Forelimb muscle (tissue), 1 donor: ENCODE data around the gene ARHGAP29. TPM values are rescaled to one million over a fixed set of nuclear protein-coding genes. Genes with fewer than 3 reads are reported as not detected.

ENCODE experiments used
- DNase-seq: peaks from one replicate; pipeline ENCODE4 v3.0.0-alpha.2; 2013; ENCODE audit warnings: low read depth
- polyA plus RNA-seq: library from polyadenylated mRNA; unstranded; fragments of 120-200 nt; gene quantifications from one replicate; pipeline ENCODE4 v1.2.1, GENCODE V29; 2013; ENCODE audit not compliant: insufficient read length

The ARHGAP29 gene
- polyA plus RNA-seq, 1 donor: 36.2 TPM

DNA sequence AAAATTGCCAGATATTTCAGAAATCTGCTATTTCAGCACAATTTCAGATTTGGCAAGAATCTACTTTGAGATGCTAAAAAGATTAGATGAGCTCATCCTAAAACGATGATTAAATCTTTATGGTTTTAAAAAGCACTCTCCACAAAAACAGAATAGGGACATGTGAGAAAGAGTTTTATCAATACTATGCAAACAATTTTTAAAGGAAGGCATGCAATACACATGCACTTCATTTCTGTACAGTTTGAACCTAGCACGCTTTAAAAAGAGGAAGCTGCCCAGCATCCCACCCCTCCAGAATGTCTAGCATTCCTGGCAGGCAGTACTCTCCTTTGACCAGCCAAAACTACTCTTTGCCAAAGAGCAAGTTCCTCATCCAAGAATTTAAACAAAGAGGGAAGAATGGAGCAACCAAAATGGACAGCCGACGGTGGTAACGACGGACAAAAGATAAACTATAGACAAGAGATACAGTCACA is 1.3 kb downstream of the ARHGAP29 start:
- DNase-seq: no peak

DNA sequence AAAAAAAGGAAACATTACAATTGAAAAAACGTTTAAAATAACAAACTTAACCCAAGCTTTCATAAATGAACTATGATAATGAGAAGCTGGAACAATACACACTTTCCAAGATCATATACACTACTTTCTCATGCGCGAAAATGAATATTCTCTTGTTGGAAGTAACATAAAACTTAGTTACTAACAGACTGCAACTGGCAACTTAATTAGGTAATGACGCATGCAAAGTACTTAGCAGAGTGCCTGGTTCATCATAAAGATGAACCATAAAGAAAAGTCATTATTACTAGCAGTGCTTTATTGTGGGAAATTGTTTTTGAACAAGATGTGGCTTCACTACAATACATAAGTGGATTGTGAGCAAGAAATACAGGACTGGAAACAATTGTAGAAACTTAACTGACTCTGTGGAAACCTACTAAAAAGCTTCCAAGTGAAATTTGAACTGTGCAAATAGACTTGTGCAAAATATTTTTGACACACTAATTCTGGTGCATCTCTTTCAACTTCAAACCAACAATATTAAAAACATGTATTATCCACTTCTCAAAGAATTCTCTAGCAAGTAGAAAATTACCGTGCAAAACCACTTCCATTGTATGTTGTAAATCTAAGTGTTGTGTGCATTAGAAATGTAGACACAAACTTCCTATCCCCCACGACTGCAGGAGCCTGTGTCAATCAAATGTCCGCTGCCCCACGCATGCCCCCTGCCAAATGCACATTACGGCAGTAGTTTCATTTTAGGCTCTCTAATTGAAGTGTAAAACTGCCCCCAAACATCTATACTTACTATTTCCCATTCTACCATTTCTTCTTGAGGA is 2.0 kb downstream of the ARHGAP29 start:
- DNase-seq: no peak

DNA sequence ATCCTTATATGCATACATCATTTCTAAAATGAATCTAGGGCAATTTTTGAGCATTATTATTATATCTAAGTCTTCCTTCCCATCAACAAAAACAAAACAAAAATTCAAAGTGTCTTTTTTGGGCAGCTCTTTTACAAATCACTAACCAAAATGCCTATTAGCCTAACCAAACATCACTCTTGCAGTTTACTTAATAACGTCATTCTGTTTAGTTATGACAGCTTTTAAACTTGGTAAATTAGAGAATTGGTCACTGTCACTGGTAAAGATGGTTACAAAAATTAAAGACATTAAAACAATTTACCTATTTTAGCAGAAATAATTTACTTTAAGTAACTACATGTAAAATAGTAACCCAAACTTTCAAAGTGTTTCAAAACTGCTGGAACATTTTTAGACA is 2.8 kb downstream of the ARHGAP29 start:
- no peak for DNase-seq

DNA sequence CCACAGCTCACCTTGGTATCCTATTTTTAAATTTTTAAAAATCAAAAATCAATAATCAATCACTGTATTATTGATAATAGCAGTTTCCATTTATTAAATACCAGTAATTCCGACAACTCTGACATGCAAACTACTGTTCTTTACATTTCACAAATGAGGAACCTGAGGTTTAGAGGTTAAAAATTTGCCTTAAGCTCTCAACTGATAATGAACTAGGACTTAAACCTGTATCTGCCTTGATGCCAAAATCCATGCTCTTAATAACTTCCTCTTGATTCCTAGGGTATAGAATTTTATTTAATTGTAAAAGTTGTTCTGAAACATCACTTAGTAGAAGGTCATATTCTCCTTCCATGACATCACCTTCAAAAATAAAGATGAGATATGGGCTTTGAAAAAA is 5.6 kb downstream of the ARHGAP29 start:
- DNase-seq: no peak

DNA sequence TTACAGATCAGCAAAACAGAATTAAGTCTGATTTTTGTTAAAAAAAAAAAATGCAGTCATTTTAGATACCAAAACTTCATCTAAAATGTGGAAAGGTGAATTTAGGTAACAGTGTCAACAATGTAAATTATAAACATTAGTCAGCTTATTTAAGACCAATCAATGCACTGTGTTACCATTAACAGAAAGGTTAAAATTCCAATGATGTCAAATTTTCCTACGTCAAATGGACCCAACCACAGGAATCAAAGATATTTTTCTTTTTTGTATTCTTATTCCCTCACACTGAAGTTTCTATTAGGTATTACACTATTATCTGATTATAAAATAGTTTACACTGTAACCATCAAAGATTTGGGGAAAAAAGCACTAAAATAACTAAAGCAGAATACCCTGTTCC is 6.5 kb downstream of the ARHGAP29 start:
- DNase-seq: no peak

DNA sequence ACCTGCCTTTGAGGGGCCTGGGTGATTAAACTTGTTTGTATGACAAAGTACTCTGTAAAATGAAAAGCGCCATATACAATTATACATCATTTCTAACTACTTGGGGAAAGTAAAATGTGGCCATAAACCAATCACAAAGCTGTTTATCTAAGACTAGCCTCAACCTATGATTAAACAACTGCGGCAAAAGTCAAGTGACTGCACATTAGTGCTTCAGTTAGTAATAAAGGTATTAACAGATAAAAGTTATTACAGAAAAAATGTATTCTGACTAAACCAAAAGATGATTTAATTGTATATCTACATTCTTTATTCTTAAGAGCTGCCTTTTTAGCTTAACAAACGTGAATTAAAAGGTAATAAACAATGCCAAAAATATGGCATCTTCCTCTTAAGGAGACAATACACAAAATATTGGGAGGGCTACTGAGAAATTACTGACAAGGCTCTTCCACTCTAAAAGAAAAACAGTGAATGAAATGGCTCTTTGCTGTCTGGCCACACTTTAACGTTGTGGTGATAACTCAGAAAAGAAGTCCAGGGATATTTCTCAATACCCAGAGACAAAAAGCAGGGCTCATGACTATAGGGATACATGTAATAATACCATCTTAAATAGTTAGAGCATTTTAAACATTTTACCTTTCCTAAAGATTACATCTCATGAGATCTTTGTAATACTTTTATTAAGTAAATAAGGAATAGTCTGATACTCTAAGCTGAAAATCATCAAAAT is 8.6 kb downstream of the ARHGAP29 start:
- DNase-seq: no peak

DNA sequence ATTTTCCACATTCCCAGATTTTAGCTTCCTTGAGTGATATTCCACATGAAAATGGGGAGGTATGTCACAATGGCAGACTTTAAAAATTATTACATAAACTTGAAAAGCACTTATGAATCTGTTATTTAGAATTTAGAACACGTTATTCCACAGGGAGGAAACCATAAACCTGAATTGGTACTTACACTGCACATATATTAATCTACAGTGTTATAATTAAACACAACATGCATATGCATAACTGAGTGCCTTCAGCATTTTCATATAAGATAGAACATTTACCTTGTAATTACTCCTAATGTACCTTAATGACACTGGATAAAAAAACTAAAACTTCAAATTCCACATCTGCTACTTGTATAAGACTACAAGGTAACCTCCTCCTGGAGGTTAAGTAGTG is 9.8 kb downstream of the ARHGAP29 start:
- no peak for DNase-seq

DNA sequence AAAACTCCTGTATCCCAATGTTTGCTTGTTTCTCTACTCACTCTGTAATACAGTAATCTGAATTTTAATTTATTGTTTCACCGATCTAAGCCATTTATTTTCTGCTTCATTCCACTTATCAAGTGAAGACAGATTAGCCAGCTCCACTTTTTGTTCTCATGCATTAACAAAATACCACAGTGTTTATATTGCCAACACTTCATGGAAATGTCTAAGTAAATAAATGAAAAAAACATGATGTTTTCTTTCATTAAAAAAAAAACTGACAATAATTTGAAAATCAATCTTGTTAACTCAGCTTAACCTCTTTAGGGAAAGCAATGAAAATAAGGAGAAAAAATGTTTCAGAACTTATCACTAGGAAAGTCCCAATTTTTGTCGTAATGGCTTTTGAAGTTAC is 11.5 kb downstream of the ARHGAP29 start:
- no peak for DNase-seq

DNA sequence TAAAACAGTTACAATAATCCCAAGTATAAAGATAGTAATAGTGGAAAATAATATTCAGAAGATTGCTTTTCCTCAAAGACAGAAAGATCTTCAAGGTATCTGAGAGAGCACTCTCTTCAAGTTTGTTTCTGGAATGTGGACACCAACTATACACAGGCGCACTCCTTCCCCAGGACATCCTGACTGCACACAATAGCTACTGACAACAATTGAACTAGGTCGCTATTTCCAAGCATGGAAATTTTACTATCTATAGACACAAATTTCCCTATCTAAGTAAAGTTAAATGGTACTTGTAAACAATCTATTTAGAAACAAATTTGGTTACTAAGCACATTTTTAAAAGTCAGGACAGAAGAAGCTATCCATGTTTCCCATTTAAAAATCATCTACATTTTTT is 19.1 kb downstream of the ARHGAP29 start:
- no peak for DNase-seq

DNA sequence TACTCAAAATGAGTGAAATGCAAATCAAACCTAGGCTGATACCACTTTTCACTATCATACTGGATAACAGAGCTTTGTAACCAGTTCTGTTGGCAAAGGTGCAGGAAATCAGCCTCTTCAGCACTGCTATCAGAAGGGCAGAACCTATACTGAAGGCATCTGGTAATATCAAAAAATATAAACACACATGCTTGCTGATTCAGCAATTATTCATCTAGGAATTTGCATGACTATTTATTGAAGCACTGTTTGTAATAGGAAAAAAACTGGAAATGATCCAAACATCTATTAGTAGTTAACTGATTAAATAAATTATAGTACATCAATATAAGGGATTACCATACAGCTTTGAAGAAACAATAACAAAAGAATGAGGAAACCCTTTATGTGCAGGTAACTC is 21.4 kb downstream of the ARHGAP29 start:
- no peak for DNase-seq

DNA sequence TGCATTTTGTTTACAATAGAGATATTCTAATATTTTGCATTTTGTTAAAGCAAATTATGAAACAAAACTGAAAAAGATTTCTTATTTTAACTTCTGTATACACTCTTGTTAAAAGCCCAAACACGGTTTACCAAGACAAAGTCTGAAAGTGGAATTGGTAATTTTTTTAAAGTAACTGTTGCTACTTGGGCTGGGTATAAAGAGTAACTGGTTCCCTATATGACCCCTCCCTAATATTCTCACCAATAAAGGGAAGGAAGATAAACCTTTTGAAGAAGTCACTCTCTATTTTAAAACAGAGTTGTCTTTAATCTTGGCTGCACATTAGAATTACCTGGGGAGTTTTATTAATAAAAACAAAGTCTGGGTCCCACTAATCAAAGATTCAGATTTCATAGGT is 27.4 kb downstream of the ARHGAP29 start:
- no peak for DNase-seq

DNA sequence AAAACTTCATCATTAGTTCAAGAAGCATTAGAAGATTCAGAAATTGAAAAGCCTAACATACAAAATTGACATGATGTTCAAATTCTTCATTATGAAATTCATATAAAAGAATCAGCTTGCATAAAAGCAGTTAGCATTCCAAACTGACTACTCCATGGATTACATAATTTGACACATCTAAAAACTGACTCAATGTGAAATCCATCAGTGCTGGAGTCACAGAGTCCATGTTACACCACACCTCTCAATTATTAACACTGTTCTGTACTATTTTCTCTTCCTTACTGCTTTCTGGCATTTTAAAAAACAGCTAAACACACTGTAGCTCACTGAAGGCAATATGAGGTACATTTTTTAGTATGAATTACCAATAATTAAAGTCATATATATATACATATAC is 28.0 kb downstream of the ARHGAP29 start:
- no peak for DNase-seq

DNA sequence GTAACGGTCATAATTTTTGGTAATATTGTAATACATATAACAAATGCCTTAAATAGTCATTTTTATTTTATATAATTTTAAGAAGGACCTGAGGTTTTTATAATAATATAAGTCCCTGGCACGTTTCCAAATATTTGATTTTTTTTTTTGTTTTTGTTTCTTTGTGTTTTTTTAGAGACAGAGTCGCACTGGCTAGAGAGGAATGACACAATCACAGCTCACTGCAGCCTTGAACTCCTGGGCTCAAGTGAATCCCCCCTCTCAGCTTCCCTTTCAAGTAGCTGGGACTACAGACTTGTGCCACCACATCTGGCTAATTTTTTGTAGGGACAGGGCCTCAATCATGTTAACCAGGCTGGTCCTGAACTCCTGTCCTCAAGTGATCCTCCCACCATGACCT is 29.7 kb downstream of the ARHGAP29 start:
- no peak for DNase-seq

DNA sequence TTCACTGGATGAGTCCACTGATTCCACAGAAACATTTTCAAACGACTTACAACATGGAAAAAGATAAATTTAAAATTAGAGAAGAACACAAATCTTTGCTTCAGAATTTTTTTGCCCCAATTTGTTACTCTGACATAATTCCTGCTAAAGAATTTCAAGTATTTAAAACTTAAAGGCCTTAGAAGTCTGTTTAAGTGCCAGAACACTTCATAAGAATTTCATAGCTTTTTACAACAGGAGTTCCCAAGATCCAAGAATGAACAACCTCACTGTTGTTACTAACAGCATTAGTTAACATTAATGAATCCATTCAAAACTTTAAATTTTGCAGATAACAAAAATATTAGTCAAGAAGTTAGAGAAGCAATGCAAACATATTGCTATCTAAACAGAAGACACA is 31.7 kb downstream of the ARHGAP29 start:
- no peak for DNase-seq

DNA sequence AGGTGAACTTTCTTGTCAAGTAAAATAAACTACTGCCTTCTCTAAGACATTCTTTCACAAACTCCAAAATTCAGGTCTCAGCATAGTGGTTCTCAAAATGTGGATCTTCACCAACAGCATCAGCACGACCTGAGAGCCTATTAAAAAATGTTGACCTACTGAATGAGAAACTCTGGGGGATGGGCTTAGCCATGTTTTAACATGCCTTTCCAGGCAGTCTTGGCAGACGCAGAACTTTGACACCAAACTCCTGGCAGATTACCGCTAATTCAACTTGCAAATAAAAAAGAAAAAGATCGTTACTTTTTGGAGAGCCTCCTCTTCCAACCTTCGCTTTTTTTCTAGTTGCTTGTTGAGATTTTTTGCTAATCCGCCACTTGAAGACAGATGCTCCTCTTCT is 35.1 kb downstream of the ARHGAP29 start:
- no peak for DNase-seq

DNA sequence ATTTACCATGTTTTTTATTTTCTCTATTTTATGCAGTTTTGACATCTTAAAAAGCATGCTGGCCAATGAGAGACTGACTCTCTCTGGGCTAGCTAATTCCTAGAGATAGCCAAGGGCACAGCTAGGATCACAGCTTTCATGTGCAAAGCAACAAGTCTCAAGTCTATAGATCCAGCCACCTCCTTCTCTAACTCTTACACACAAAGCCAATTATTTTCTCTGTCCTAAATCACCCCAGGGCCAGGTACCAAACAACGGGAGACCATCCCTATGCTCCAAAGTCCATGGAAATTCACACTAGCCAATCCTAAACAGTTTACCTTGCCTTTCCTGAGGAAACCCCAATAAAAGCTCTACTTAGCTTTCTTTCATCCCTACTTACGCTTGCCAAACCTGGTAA is 38.0 kb downstream of the ARHGAP29 start:
- no peak for DNase-seq

DNA sequence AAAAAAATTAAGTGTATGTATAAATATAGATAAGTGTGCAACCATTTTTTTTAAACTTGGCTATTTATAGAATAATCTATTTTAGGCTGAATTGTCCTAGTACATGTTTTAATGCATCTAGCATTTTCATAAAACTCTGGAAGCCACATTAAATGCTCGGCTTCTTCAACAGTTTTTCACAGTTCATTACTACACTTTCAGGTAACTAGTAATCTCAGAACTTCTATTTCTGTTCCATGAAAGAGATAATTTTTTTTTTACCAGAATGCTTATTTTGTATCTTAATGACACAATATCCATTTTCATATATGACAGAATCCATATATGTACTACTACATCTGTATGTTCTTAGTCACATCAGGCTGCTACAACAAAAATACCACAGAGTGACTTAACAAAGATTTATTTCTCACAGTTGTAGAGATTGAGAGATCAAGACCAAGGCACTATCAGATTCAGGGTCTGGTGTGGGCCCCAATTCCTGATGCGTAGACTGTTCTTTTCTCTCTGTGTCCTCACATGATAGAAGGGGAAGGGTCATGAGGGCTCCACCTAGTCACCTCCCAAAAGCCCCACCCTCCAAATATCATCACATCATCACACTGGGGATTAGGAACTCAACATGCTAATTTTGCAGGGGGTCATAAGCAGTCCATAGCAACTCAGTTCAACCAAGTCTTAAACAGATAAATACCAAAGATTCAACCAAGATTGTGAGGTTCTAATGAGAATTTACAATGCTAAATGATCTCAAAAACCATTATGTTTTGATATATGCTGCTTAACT is 43.1 kb downstream of the ARHGAP29 start:
- DNase-seq: no peak

DNA sequence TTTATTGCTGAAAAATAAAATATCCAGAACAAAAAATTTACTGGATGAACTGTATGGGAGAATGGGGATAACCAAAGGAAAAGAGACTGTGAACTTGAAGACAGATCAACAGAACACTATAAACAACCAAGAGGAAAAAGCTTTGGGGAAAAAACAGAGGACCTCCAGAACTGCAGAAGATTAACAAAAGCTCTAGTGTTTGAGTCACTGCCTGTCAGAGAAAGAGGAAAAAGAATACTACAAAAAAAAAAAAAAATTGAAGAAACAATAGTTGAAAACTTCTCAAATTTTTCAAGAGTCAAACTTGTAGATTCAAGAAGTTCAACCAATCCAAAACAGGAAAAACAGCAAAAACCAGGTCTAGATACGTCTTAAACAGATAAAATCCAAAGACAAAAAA is 44.3 kb downstream of the ARHGAP29 start:
- DNase-seq: no peak

DNA sequence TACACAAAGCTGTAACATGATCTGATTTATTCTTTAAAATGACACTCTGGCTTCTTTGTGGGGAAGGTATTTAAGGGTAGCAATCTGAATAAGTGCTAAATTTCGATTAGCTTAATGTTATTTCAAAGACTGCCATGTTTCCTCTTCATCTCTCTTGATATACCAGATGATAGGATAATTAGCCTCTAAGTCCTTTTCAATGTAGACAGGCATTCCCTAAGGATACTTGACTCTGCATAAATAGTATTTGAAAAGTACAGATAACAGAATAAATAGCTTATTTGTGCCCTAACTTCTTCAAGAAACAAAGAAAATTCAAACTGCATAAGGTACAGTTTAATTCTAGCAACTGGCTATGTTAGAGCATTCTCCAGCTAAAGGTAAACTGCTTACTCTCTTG is 46.2 kb downstream of the ARHGAP29 start:
- DNase-seq: no peak

DNA sequence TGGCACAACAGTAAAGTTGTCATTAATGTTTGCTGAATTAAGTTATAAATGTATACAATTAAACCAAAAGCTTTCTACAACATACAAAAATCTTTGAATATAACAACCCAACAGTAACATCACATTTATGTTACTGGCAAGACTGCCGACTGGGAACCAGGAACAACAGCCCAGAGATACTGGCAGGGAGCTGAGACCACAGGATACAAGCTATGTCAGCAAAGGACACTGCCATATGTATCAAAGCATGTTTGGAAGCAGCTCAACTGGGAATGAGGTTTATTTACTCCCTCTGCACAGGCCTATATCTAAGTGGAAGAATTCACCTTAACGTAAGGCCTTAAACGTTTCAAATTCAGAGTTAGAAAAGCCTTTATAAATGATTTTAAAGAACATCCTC is 50.4 kb downstream of the ARHGAP29 start:
- no peak for DNase-seq

DNA sequence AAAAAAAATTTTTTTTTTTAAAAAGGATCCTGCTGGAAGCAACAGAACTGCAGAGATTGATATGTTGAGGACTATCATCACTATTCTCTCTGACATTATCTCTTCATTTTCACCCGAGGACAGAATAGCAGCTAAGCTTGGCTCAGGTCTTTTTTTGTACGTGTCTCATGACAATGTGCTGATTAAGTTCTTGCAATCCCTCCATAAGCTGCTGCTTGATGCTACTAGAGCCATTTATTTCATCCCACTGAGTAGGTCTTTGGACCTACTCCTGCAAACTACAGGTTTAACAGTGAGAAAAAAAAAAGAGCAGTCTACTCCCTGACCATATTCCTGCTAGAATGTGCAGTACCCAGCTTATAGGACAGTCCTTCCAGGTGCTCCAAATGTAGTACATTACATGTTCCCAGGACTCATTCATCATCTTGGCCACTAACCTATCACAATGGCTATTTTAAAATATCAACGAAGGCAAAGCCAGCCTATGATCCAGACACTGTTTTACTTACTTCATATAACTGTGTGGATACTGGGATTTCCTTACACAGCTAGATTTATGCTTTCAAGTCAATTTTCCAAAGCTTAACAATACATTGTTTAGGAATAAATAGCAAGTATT is 54.1 kb downstream of the ARHGAP29 start:
- no peak for DNase-seq

DNA sequence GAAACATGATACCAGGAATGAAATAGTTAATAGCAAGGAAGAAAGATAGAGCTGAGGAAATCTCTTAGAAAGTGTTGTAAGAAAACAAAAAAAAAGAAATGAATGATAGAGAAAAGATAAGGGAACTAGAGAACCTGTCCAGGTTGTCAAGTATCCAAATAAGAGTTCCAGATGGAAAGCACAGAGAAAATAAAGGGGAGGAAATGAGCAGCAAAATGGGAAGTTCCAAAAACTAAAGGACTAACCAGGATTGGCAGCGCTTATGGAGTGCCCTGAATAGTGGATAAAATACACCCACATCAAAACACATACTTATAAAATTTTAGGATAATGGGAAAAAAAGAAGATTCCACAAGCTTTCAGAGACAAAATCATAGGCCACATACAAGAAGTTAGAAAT is 55.2 kb downstream of the ARHGAP29 start:
- DNase-seq: no peak
